Astrocyte (in vitro differentiated cells and primary cell): ENCODE measurements around the gene AKR1A1.

ENCODE experiments used
- CTCF ChIP-seq: IDR thresholded peaks from 2 replicates; pipeline ENCODE4 v1.5.1; 2011; ENCODE audit warnings: low read depth, mild to moderate bottlenecking, inconsistent platforms, low read length, moderate library complexity; ENCODE audit not compliant: insufficient read depth
- EZH2 ChIP-seq: IDR thresholded peaks from 2 replicates; pipeline ENCODE4 v1.6.1; 2012; ENCODE audit warnings: mild to moderate bottlenecking, low read length, inconsistent platforms; ENCODE audit not compliant: insufficient read depth

- no peak for TF ChIP-seq CTCF
- TF ChIP-seq EZH2 = no peak
These were observed 49.1 kb upstream of the AKR1A1 start for GRCh38 chr1:45501505-45501859.
